Measurements from ENCODE around the gene ASB4.

The ASB4 gene

GRCh38 chr7:95527033-95527775, 41.5 kb downstream of the ASB4 start:
- Histone ChIP-seq H3K4me2 (ENCODE audit: low read length) (no peak overlapping the region), H3K9me2 (replicated peaks; ENCODE audit: control insufficient read depth, low read length) (no peaks in the 10 kb centered on the region), H3K4me3 (ENCODE audit: low read length) (no peak overlapping the region)

GRCh38 chr7:95527776-95528250, 42.1 kb downstream of the ASB4 start:
- H3K27me3 ChIP-seq (ENCODE audit: control insufficient read depth, low read length): no peaks in the 10 kb centered on the region
- H3K9me2 ChIP-seq (replicated peaks; ENCODE audit: control insufficient read depth, low read length): no peaks in the 10 kb centered on the region
- no peak overlapping the region for H3K27ac ChIP-seq (ENCODE audit: low read depth, low read length)
- no peak overlapping the region for H3K4me3 ChIP-seq (ENCODE audit: low read length)
- no peaks in the 10 kb centered on the region for H3K9me3 ChIP-seq (ENCODE audit: control insufficient read depth, insufficient read depth, low read length)
- TF ChIP-seq EZH2phosphoT487 (IDR thresholded peaks at IDR 0.05; ENCODE audit: borderline replicate concordance, low read length): no peak
- TF ChIP-seq CTCF (IDR thresholded peaks at IDR 0.05; ENCODE audit: low read depth, low read length, poor library complexity, severe bottlenecking): no peak
- no peaks in the 10 kb centered on the region for H3K36me3 ChIP-seq (ENCODE audit: control insufficient read depth, low read length)
- no peak overlapping the region for H3K4me2 ChIP-seq (ENCODE audit: low read length)
- no peaks in the 10 kb centered on the region for H3K4me1 ChIP-seq (ENCODE audit: control insufficient read depth, low read length)
- no peaks in the 10 kb centered on the region for H4K20me1 ChIP-seq (ENCODE audit: control insufficient read depth, insufficient read depth, low read depth, low read length)
- no peaks in the 10 kb centered on the region for H3K79me2 ChIP-seq (ENCODE audit: control insufficient read depth, low read length)
- no peaks in the 10 kb centered on the region for H3F3A ChIP-seq (ENCODE audit: control insufficient read depth, insufficient read depth)

More at GRCh38 chr7:95527033-95527775, 41.5 kb downstream of the ASB4 start:
- H4K20me1 ChIP-seq (ENCODE audit: control insufficient read depth, insufficient read depth, low read depth, low read length): no peaks in the 10 kb centered on the region
- no peaks in the 10 kb centered on the region for H3F3A ChIP-seq (ENCODE audit: control insufficient read depth, insufficient read depth)
- H3K79me2 ChIP-seq (ENCODE audit: control insufficient read depth, low read length): no peaks in the 10 kb centered on the region
- H3K36me3 ChIP-seq (ENCODE audit: control insufficient read depth, low read length): no peaks in the 10 kb centered on the region
- no peaks in the 10 kb centered on the region for H3K4me1 ChIP-seq (ENCODE audit: control insufficient read depth, low read length)
- TF ChIP-seq CTCF (IDR thresholded peaks at IDR 0.05; ENCODE audit: low read depth, low read length, poor library complexity, severe bottlenecking): peak; percentile 93
- TF ChIP-seq EZH2phosphoT487 (IDR thresholded peaks at IDR 0.05; ENCODE audit: borderline replicate concordance, low read length): no peak
- H3K27me3 ChIP-seq (ENCODE audit: control insufficient read depth, low read length): no peaks in the 10 kb centered on the region
- no peaks in the 10 kb centered on the region for H3K9me3 ChIP-seq (ENCODE audit: control insufficient read depth, insufficient read depth, low read length)
- H3K27ac ChIP-seq (ENCODE audit: low read depth, low read length): no peak overlapping the region

GRCh38 chr7:95529701-95530100, 44.0 kb downstream of the ASB4 start:
- Histone ChIP-seq H3F3A (ENCODE audit: control insufficient read depth, insufficient read depth) (no peaks in the 10 kb centered on the region), H3K27me3 (ENCODE audit: control insufficient read depth, low read length) (no peaks in the 10 kb centered on the region), H3K27ac (ENCODE audit: low read depth, low read length) (no peak overlapping the region), H3K79me2 (ENCODE audit: control insufficient read depth, low read length) (no peaks in the 10 kb centered on the region), H3K4me2 (ENCODE audit: low read length) (no peak overlapping the region), H3K4me1 (ENCODE audit: control insufficient read depth, low read length) (no peaks in the 10 kb centered on the region), H3K36me3 (ENCODE audit: control insufficient read depth, low read length) (no peaks in the 10 kb centered on the region), H3K9me2 (replicated peaks; ENCODE audit: control insufficient read depth, low read length) (no peaks in the 10 kb centered on the region), H3K9me3 (ENCODE audit: control insufficient read depth, insufficient read depth, low read length) (no peaks in the 10 kb centered on the region), H3K4me3 (ENCODE audit: low read length) (no peak overlapping the region), H4K20me1 (ENCODE audit: control insufficient read depth, insufficient read depth, low read depth, low read length) (no peaks in the 10 kb centered on the region)
- TF ChIP-seq EZH2phosphoT487 (IDR thresholded peaks at IDR 0.05; ENCODE audit: borderline replicate concordance, low read length): no peak
- TF ChIP-seq CTCF (IDR thresholded peaks at IDR 0.05; ENCODE audit: low read depth, low read length, poor library complexity, severe bottlenecking): no peak

All from DOHH2 (cell line).